Mesenchymal stem cell (in vitro differentiated cells and primary cell): ENCODE data around the gene MAP3K4.

ENCODE experiments used
- DNase-seq: peaks from one replicate; pipeline ENCODE4 v3.0.0-alpha.2; 2013
- H2AFZ ChIP-seq: one replicate; pipeline ENCODE4 v1.6.1; 2013; ENCODE audit warnings: low read depth, mild to moderate bottlenecking, control low read depth, inconsistent platforms, low read length, moderate library complexity
- H2AK5ac ChIP-seq: 2 replicates; pipeline ENCODE4 v1.6.1; 2013; ENCODE audit warnings: low read length, moderate library complexity, mild to moderate bottlenecking, inconsistent platforms; ENCODE audit not compliant: severe bottlenecking
- H2BK120ac ChIP-seq: one replicate; pipeline ENCODE4 v1.6.1; 2013; ENCODE audit warnings: low read depth, mild to moderate bottlenecking, inconsistent platforms, low read length, moderate library complexity
- H2BK12ac ChIP-seq, 2 experiments: one replicate each; pipeline ENCODE4 v1.6.1; 2013; ENCODE audit warnings: inconsistent platforms in 2 of 2, low read length in 2 of 2, mild to moderate bottlenecking in 2 of 2, moderate library complexity in 2 of 2, control low read depth in 1 of 2
- H2BK15ac ChIP-seq: one replicate; pipeline ENCODE4 v1.6.1; 2013; ENCODE audit warnings: mild to moderate bottlenecking, low read depth, inconsistent platforms; ENCODE audit not compliant: poor library complexity, severe bottlenecking
- H2BK5ac ChIP-seq: 2 replicates; pipeline ENCODE4 v1.6.1; 2013; ENCODE audit warnings: low read depth, mild to moderate bottlenecking, low read length, control low read depth, inconsistent platforms; ENCODE audit not compliant: poor library complexity, severe bottlenecking
- H3K14ac ChIP-seq, 2 experiments: one replicate each; pipeline ENCODE4 v1.6.1; 2013; ENCODE audit warnings: inconsistent platforms in 2 of 2, low read length in 2 of 2, control low read depth in 1 of 2, mild to moderate bottlenecking in 1 of 2, moderate library complexity in 1 of 2
- H3K18ac ChIP-seq, 2 experiments: one replicate each; pipeline ENCODE4 v1.6.1; 2013; ENCODE audit warnings: inconsistent platforms in 2 of 2, low read length in 2 of 2, control low read depth in 1 of 2, low read depth in 1 of 2, mild to moderate bottlenecking in 1 of 2
- H3K23ac ChIP-seq, 2 experiments: one replicate each; pipeline ENCODE4 v1.6.1; 2013; ENCODE audit warnings: inconsistent platforms in 2 of 2, low read length in 2 of 2, mild to moderate bottlenecking in 2 of 2, moderate library complexity in 2 of 2, control low read depth in 1 of 2
- H3K27ac ChIP-seq: 2 replicates; pipeline ENCODE4 v1.5.1; 2013; ENCODE audit warnings: mild to moderate bottlenecking, moderate library complexity, low read length, control low read depth, inconsistent platforms; ENCODE audit not compliant: poor library complexity, severe bottlenecking
- H3K27me3 ChIP-seq, 2 experiments: 2 replicates each; pipeline versions ENCODE4 v1.6.1 to v1.7.0; 2013; ENCODE audit warnings: low read length in 2 of 2, mild to moderate bottlenecking in 2 of 2, moderate library complexity in 2 of 2, control low read depth in 1 of 2, inconsistent platforms in 1 of 2; ENCODE audit not compliant: control insufficient read depth in 1 of 2, insufficient read depth in 1 of 2
- H3K36me3 ChIP-seq, 2 experiments: 2 replicates each; pipeline versions ENCODE4 v1.6.1 to v1.7.0; 2013; ENCODE audit warnings: low read length in 2 of 2, control low read depth in 1 of 2, inconsistent platforms in 1 of 2, low read depth in 1 of 2, mild to moderate bottlenecking in 1 of 2; ENCODE audit not compliant: insufficient read depth in 2 of 2, control insufficient read depth in 1 of 2
- H3K4ac ChIP-seq, 2 experiments: one replicate each; pipeline ENCODE4 v1.6.1; 2013; ENCODE audit warnings: inconsistent platforms in 2 of 2, low read length in 2 of 2, mild to moderate bottlenecking in 2 of 2, moderate library complexity in 2 of 2, control low read depth in 1 of 2, low read depth in 1 of 2
- H3K4me1 ChIP-seq: 2 replicates; pipeline ENCODE4 v1.6.1; 2013; ENCODE audit warnings: low read depth, low read length, control low read depth; ENCODE audit not compliant: control insufficient read depth, insufficient read depth
- H3K4me2 ChIP-seq: 2 replicates; pipeline ENCODE4 v1.6.1; 2013; ENCODE audit warnings: low read length, mild to moderate bottlenecking, inconsistent platforms; ENCODE audit not compliant: poor library complexity, severe bottlenecking
- H3K4me3 ChIP-seq, 2 experiments: 2 replicates each; pipeline versions ENCODE4 v1.5.1 to v1.7.0; 2013; ENCODE audit warnings: low read length in 2 of 2, mild to moderate bottlenecking in 2 of 2, control low read depth in 1 of 2, low read depth in 1 of 2; ENCODE audit not compliant: insufficient read depth in 1 of 2
- H3K79me1 ChIP-seq: replicated peaks from 2 replicates; pipeline ENCODE4 v1.6.1; 2013; ENCODE audit warnings: mild to moderate bottlenecking, control low read depth, low read length, inconsistent platforms; ENCODE audit not compliant: poor library complexity, severe bottlenecking
- H3K9ac ChIP-seq: 2 replicates; pipeline ENCODE4 v1.7.0; 2013; ENCODE audit warnings: mild to moderate bottlenecking, low read length, moderate library complexity
- H3K9me3 ChIP-seq: 2 replicates; pipeline ENCODE4 v1.7.0; 2013; ENCODE audit warnings: mild to moderate bottlenecking, low read length; ENCODE audit not compliant: control insufficient read depth
- H4K8ac ChIP-seq: one replicate; pipeline ENCODE4 v1.6.1; 2013; ENCODE audit warnings: inconsistent platforms, mild to moderate bottlenecking, low read length, moderate library complexity
- H4K91ac ChIP-seq: one replicate; pipeline ENCODE4 v1.6.1; 2013; ENCODE audit warnings: mild to moderate bottlenecking, low read length, inconsistent platforms
- WGBS: methylation state at CpG from one replicate; pipeline ENCODE4 v1.1.7; 2013; ENCODE audit warnings: mixed read lengths; 5-methylcytosine and 5-hydroxymethylcytosine counted together

The MAP3K4 gene

DNA sequence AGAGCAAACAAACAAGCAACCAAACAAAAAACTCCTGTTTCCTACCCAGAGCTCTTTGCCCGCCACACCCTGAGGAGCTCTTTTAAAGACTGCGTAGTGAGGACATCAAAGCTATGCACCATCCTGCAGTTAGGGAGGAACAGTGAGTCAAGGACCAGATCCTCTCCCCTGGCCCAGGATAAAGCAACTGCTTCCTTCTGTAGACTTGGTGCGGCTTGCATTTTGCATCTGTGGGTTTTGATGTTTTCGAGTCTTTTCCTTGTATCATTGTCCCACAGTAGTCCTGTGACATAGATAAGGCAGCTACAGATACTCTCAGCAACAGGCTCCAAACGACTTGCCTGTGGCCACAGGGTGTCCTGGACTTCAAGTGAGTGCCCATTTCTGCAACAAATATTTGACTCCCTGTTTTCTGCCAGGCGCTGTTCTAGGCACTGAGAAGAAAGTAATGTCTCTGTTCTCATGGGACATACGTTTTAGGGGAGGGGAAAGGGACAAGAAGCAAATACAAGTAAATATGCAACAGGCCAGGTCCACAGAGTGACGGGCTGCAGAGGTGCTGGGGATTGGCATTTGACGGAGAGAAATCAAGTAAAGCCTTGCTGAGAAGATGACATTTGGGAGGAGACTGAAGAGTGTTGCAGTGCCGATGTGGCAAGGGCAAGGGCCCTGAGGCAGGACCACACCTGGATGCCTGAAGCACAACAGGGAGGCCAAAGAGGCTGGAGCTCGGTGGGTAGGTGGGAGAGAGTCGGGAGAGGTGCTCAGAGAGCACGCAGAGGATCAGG is 35.9 kb upstream of the MAP3K4 start:
- Histone ChIP-seq H2BK12ac (no peak overlapping the region), H4K8ac (no peak overlapping the region), H2BK15ac (no peak overlapping the region), H2AK5ac (no peak overlapping the region), H2AFZ (no peak overlapping the region), H3K9ac (no peak overlapping the region), H2BK120ac (no peak overlapping the region), H2BK5ac (no peak overlapping the region), H3K36me3 (no peaks in the 10 kb centered on the region), H3K23ac (no peak overlapping the region), H3K27ac (no peak overlapping the region), H3K18ac (no peak overlapping the region), H4K91ac (no peak overlapping the region), H3K9me3 (no peaks in the 10 kb centered on the region), H3K4me2 (no peak overlapping the region), H3K79me1 (no peaks in the 10 kb centered on the region), H3K4ac (no peak overlapping the region), H3K14ac (no peak overlapping the region), H3K4me1 (peaks cover 2% of the 10 kb centered on the region), H3K4me3 (no peak overlapping the region), H3K27me3 (no peaks in the 10 kb centered on the region)
- no peak for DNase-seq
- 81% methylated on average over 13 of the region's 13 CpGs for WGBS

DNA sequence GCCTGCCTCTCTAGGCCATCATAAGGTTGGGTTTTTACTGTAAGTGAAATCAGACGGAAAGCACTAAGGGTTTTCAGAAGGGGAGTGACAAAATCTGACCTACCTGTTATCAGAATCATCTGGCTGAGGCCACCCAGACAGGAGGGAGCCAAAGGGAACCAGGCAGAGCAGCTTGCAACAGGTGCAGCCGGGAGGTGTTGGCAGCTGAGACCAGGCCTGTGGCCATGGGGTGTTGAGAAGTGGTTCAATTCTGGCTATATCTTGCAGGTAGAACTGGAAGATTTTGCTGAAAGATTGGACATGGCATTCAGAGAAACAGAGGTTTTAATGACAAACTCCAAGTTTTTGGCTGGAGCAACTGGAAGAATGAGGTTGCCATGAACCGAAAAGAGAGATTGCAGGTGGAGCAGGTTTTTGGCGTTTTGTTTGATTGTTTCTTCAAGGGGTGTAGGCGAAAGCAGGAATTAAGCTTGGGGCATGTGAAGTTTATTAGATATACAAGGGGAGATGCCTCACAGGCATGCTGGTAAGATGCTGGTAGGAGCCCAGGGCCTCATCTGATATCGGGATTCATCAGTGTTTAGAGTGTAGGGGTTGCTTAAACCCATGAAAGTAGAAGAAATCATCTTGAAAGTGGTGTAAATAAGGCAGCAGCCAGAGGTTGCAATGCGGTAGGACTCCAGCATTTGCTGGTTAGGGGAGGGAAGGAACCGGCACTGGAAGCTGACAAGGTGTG is 35.1 kb upstream of the MAP3K4 start:
- H3K4ac ChIP-seq: no peak overlapping the region
- no peaks in the 10 kb centered on the region for H3K27me3 ChIP-seq

DNA sequence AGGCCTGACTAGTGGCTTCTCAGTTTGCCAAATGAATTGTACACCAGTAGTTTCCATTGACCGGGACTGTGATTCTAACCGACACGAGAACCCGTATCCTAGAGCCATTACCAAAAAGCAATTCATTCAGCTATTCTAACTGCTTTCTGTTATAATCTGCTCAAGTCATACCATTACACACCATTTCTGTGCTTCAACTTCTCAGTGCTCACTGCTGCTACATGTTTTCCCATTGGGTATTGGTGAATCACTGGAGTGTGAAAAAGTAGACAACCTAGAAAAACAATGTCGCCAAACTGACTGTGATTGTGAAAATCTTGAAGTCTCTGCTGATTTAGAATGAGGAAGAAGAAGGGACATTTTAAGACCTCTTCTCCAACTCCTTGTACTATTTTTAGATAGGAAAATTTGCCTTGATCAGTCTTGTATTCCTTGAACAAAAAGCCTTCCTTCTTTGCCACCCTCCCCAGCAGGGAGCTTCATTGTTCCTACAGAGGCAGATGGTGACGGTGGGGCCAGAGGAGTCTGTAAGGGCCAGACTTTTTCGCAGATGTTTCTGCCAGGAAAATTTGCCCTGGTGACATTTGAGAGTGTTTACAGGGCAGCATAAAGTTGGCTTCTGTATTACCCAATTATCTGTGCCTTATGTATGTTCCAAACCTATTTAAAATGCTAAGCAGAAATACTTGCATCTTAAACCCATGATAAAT is 31.7 kb upstream of the MAP3K4 start:
- H3K79me1 ChIP-seq: no peaks in the 10 kb centered on the region
- H3K4me3 ChIP-seq: no peak overlapping the region
- H2BK5ac ChIP-seq: no peak overlapping the region
- DNase-seq: no peak
- no peak overlapping the region for H2BK15ac ChIP-seq
- H3K4ac ChIP-seq: no peak overlapping the region
- 93% methylated on average over 7 of the region's 7 CpGs for WGBS
- no peak overlapping the region for H4K8ac ChIP-seq
- no peak overlapping the region for H2BK120ac ChIP-seq
- no peak overlapping the region for H3K18ac ChIP-seq
- no peaks in the 10 kb centered on the region for H3K9me3 ChIP-seq
- H2AFZ ChIP-seq: no peak overlapping the region
- no peak overlapping the region for H3K27ac ChIP-seq
- no peak overlapping the region for H2BK12ac ChIP-seq
- H3K9ac ChIP-seq: no peak overlapping the region
- H3K4me1 ChIP-seq: no peaks in the 10 kb centered on the region
- H4K91ac ChIP-seq: no peak overlapping the region
- H3K27me3 ChIP-seq: no peaks in the 10 kb centered on the region
- no peak overlapping the region for H3K23ac ChIP-seq
- no peaks in the 10 kb centered on the region for H3K36me3 ChIP-seq
- no peak overlapping the region for H2AK5ac ChIP-seq
- H3K4me2 ChIP-seq: no peak overlapping the region
- no peak overlapping the region for H3K14ac ChIP-seq

More for the DNA sequence above, 35.1 kb upstream of the MAP3K4 start:
- H4K91ac ChIP-seq: no peak overlapping the region
- no peak overlapping the region for H2AK5ac ChIP-seq
- no peak overlapping the region for H4K8ac ChIP-seq
- H2BK5ac ChIP-seq: no peak overlapping the region
- no peaks in the 10 kb centered on the region for H3K4me1 ChIP-seq
- H2BK120ac ChIP-seq: no peak overlapping the region
- H3K23ac ChIP-seq: no peak overlapping the region
- no peak overlapping the region for H3K27ac ChIP-seq
- H3K9me3 ChIP-seq: no peaks in the 10 kb centered on the region
- no peak overlapping the region for H3K14ac ChIP-seq
- no peaks in the 10 kb centered on the region for H3K36me3 ChIP-seq
- no peak overlapping the region for H3K9ac ChIP-seq
- H2BK12ac ChIP-seq: no peak overlapping the region
- H2AFZ ChIP-seq: no peak overlapping the region
- H3K18ac ChIP-seq: no peak overlapping the region
- no peak overlapping the region for H3K4me2 ChIP-seq
- H3K4me3 ChIP-seq: no peak overlapping the region
- 89% methylated on average over 8 of the region's 8 CpGs for WGBS
- H2BK15ac ChIP-seq: no peak overlapping the region
- no peak for DNase-seq
- H3K79me1 ChIP-seq: no peaks in the 10 kb centered on the region

DNA sequence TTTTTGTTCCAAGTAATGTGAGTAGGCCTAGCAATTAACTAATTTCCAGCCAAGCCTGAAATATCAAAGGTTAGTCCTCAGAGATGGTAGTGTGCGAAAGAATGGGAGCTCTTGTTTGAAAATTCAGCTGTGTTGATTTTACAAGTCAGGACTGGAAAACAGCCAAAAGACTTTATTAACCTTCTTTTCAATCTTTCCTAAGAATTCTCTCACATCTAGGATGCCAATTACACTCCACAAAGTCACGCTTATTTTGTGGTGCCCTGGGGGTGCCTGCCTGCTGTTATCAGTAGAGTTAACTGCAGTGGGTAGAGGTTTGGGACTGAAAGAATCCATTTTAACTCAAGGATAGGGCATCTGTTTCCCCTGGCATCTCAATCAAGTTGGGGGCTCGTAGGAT is 30.7 kb upstream of the MAP3K4 start:
- WGBS: 77% methylated on average over 2 of the region's 3 CpGs
- Histone ChIP-seq H3K36me3 (no peaks in the 10 kb centered on the region), H3K79me1 (no peaks in the 10 kb centered on the region), H4K91ac (no peak overlapping the region), H2BK15ac (no peak overlapping the region), H3K27ac (no peak overlapping the region), H3K4me2 (no peak overlapping the region), H3K23ac (no peak overlapping the region), H3K18ac (no peak overlapping the region), H2AK5ac (no peak overlapping the region), H3K9me3 (no peaks in the 10 kb centered on the region), H3K4me1 (no peaks in the 10 kb centered on the region), H3K27me3 (no peaks in the 10 kb centered on the region), H3K4ac (no peak overlapping the region), H3K4me3 (no peak overlapping the region), H2BK120ac (no peak overlapping the region), H2BK12ac (no peak overlapping the region), H3K14ac (no peak overlapping the region), H3K9ac (no peak overlapping the region), H2BK5ac (no peak overlapping the region), H2AFZ (no peak overlapping the region), H4K8ac (no peak overlapping the region)
- DNase-seq: no peak
